HepG2 (cell line): ENCODE results near the gene TAS1R3. TPM values are rescaled to one million over a fixed set of nuclear protein-coding genes. Genes with fewer than 3 reads are reported as not detected.

Experiments
- E2F1 ChIP-seq: sonication (generic); formaldehyde crosslinking; IDR thresholded peaks from 2 replicates; pipeline ENCODE4 v1.5.0; 2020; ENCODE audit warnings: missing genetic modification reagents
- EHMT2 ChIP-seq: fragments of 200-600 bp; sonication (generic); IDR thresholded peaks from 2 replicates; pipeline ENCODE4 v1.7.0; 2017; ENCODE audit warnings: antibody characterized with exemption, low read depth, low read length, borderline replicate concordance
- FUBP1 ChIP-seq: sonication (generic); formaldehyde crosslinking; IDR thresholded peaks from 2 replicates; pipeline ENCODE4 v1.5.1; 2020; ENCODE audit warnings: missing genetic modification reagents, mild to moderate bottlenecking, borderline replicate concordance
- GTF2F1 ChIP-seq: fragments of 150-350 bp; IDR thresholded peaks from 2 replicates; pipeline ENCODE4 v1.6.1; 2014; ENCODE audit warnings: low read length
- HNF4A ChIP-seq: sonication (generic); formaldehyde crosslinking; IDR thresholded peaks from 2 replicates; pipeline ENCODE4 v1.4.0; 2020; ENCODE audit warnings: missing genetic modification reagents
- KAT7 ChIP-seq: IDR thresholded peaks from 2 replicates; pipeline ENCODE4 v1.6.1; 2018; ENCODE audit warnings: borderline replicate concordance, missing compliant biosample characterization
- KDM2A ChIP-seq: sonication (generic); formaldehyde crosslinking; IDR thresholded peaks from 2 replicates; pipeline ENCODE4 v1.4.0; 2020; ENCODE audit warnings: low read depth, missing genetic modification reagents, borderline replicate concordance
- KDM5A ChIP-seq: fragments of 200-600 bp; sonication (generic); IDR thresholded peaks from 2 replicates; pipeline ENCODE4 v1.7.0; 2018; ENCODE audit warnings: antibody characterized with exemption, mild to moderate bottlenecking, low read length, borderline replicate concordance
- MAX ChIP-seq: IDR thresholded peaks from 2 replicates; pipeline ENCODE4 v1.6.1; 2012; ENCODE audit warnings: inconsistent platforms
- MEIS2 ChIP-seq: sonication (generic); formaldehyde crosslinking; IDR thresholded peaks from 2 replicates; pipeline ENCODE4 v1.9.0; 2021; ENCODE audit warnings: mild to moderate bottlenecking, missing genetic modification reagents
- NFAT5 ChIP-seq: sonication (generic); formaldehyde crosslinking; IDR thresholded peaks from 2 replicates; pipeline ENCODE4 v1.4.0; 2020; ENCODE audit warnings: missing genetic modification reagents
- ZNF549 ChIP-seq: sonication (generic); formaldehyde crosslinking; IDR thresholded peaks from 2 replicates; pipeline ENCODE4 v1.5.0; 2020; ENCODE audit warnings: missing genetic modification reagents
- ZNF615 ChIP-seq: sonication (generic); formaldehyde crosslinking; IDR thresholded peaks from 2 replicates; pipeline ENCODE4 v1.5.0; 2020; ENCODE audit warnings: mild to moderate bottlenecking, missing genetic modification reagents, borderline replicate concordance
- polyA plus RNA-seq, 8 experiments: library from polyadenylated mRNA; depleted of rRNA in 3 of 8; stranded (reverse) in 7 of 8; unstranded in 1 of 8; fragments of >200 nt; fragmentation: Illumina TruSeq in 4 of 8; extraction: Trizol in 4 of 8; gene quantifications; 2 replicates each; pipeline versions ENCODE4 v1.2.1 to v1.2.3, GENCODE V29; 2011 to 2016; ENCODE audit warnings: low read depth in 4 of 8, missing spikeins in 1 of 8, mixed read lengths in 1 of 8; ENCODE audit not compliant: insufficient read depth in 1 of 8
- total RNA-seq, 5 experiments: library from RNA; depleted of rRNA; stranded (reverse); fragments of >200 nt; fragmentation: Illumina TruSeq; extraction: Trizol; gene quantifications; 2 replicates each; pipeline ENCODE4 v1.2.3, GENCODE V29; 2016; ENCODE audit warnings: low read depth in 1 of 5
- TF ChIP-seq, protein P1 (sequence below): IDR thresholded peaks from 2 replicates; pipeline ENCODE4 v1.6.1; 2018; ENCODE audit warnings: missing genetic modification reagents, mild to moderate bottlenecking, missing compliant biosample characterization

Gene TAS1R3
- total and polyA plus RNA-seq, 2 of the 13 experiments (the other 11 are each of a cell fraction or from before 2014, with no cell fraction given), result 0.13 to 0.15 TPM

- TF ChIP-seq ZNF549 (CRISPR knock-in tag), result no peak
- no peak for TF ChIP-seq ZNF615 (CRISPR knock-in tag)
- TF ChIP-seq MAX, result peak; percentile 32; the same call in 1 of the 2 replicates
- no peak for TF ChIP-seq E2F1
- no peak for TF ChIP-seq KDM5A
- TF ChIP-seq NFAT5 (CRISPR knock-in tag), result no peak
- TF ChIP-seq, protein P1, sequence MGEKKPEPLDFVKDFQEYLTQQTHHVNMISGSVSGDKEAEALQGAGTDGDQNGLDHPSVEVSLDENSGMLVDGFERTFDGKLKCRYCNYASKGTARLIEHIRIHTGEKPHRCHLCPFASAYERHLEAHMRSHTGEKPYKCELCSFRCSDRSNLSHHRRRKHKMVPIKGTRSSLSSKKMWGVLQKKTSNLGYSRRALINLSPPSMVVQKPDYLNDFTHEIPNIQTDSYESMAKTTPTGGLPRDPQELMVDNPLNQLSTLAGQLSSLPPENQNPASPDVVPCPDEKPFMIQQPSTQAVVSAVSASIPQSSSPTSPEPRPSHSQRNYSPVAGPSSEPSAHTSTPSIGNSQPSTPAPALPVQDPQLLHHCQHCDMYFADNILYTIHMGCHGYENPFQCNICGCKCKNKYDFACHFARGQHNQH (CRISPR knock-in tag), result no peak
- no peak for TF ChIP-seq KAT7 (CRISPR knock-in tag)
- TF ChIP-seq EHMT2, result no peak
- no peak for TF ChIP-seq MEIS2
- no peak for TF ChIP-seq FUBP1 (CRISPR knock-in tag)
- TF ChIP-seq HNF4A (CRISPR knock-in tag), result no peak
- peak; percentile 29; the same call in 1 of the 2 replicates for TF ChIP-seq KDM2A
- TF ChIP-seq GTF2F1, result no peak
- TF ChIP-seq, all 625 proteins: peak for 20
Measured at GRCh38 chr1:1332031-1332755, 1.1 kb downstream of the TAS1R3 start (continued).
